Caco-2 (cell line): ENCODE results near the gene GRID1. TPM values are rescaled to one million over a fixed set of nuclear protein-coding genes. Genes with fewer than 3 reads are reported as not detected.

Experiments used
- BruUV-seq: library from RNA; stranded (reverse); fragments of 400-500 nt; replicated peaks from 2 replicates; lab custom pipeline; 2021; lab: Mats Ljungman, UMichigan
- CTCF ChIA-PET: fragments of 300-600 bp; sonication (Branson Sonifier 250); formaldehyde crosslinking; loops from one replicate; lab custom pipeline; 2022; ENCODE audit warnings: antibody characterized with exemption; lab: Charles Lee
- POLR2A ChIA-PET: fragments of 300-600 bp; sonication (Branson Sonifier 250); formaldehyde crosslinking; loops from one replicate; lab custom pipeline; 2022; ENCODE audit warnings: antibody characterized with exemption; lab: Charles Lee
- DNase-seq, 2 experiments: peaks; one replicate each; pipeline versions ENCODE4 v3.0.0 to v3.0.0-alpha.2; 2020 to 2022
- H3K27me3 ChIP-seq: replicated peaks from 2 replicates; pipeline ENCODE4 v1.6.0; 2011; ENCODE audit warnings: low read length; ENCODE audit not compliant: control insufficient read depth, insufficient read depth
- H3K36me3 ChIP-seq: 2 replicates; pipeline ENCODE4 v1.5.1; 2011; ENCODE audit warnings: low read length; ENCODE audit not compliant: control insufficient read depth, insufficient read depth
- H3K4me1 ChIP-seq: fragments of 250-450 bp; sonication (Bioruptor Pico); 2 replicates; pipeline ENCODE4 v1.5.1; 2020; ENCODE audit warnings: mild to moderate bottlenecking
- H3K4me3 ChIP-seq: 2 replicates; pipeline ENCODE4 v1.5.1; 2011; ENCODE audit warnings: low read depth, mild to moderate bottlenecking, control low read depth, low read length
- H3K9me3 ChIP-seq: fragments of 250-450 bp; sonication (Bioruptor Pico); 2 replicates; pipeline ENCODE4 v1.5.1; 2020; ENCODE audit warnings: mild to moderate bottlenecking, moderate library complexity
- H3K27ac Mint-ChIP-seq: one replicate; pipeline ENCODE4 v1.8.0; 2022; ENCODE audit warnings: mixed read lengths; ENCODE audit not compliant: unreplicated experiment
- H3K27me3 Mint-ChIP-seq: one replicate; pipeline ENCODE4 v1.8.0; 2022; ENCODE audit warnings: mixed read lengths; ENCODE audit not compliant: insufficient read depth, unreplicated experiment
- H3K36me3 Mint-ChIP-seq: one replicate; pipeline ENCODE4 v1.8.0; 2022; ENCODE audit warnings: mild to moderate bottlenecking, mixed read lengths; ENCODE audit not compliant: insufficient read depth, unreplicated experiment
- H3K4me1 Mint-ChIP-seq: one replicate; pipeline ENCODE4 v1.8.0; 2022; ENCODE audit warnings: low read depth, mixed read lengths; ENCODE audit not compliant: unreplicated experiment
- H3K4me3 Mint-ChIP-seq: one replicate; pipeline ENCODE4 v1.8.0; 2022; ENCODE audit warnings: mild to moderate bottlenecking, moderate library complexity, mixed read lengths; ENCODE audit not compliant: unreplicated experiment
- H3K9me3 Mint-ChIP-seq: one replicate; pipeline ENCODE4 v1.8.0; 2022; ENCODE audit warnings: mixed read lengths; ENCODE audit not compliant: unreplicated experiment
- CTCF ChIP-seq, 2 experiments: fragments of 200-600 bp in 1 of 2; IDR thresholded peaks; 1 replicate in 1 of 2; 2 replicates in 1 of 2; pipeline versions ENCODE4 v1.5.1 to v1.8.0; 2011 to 2022; ENCODE audit warnings: antibody characterized with exemption in 1 of 2, control low read depth in 1 of 2, inconsistent platforms in 1 of 2, low read depth in 1 of 2, low read length in 1 of 2, mild to moderate bottlenecking in 1 of 2, moderate library complexity in 1 of 2; ENCODE audit not compliant: insufficient read depth in 1 of 2, severe bottlenecking in 1 of 2, unreplicated experiment in 1 of 2
- intact Hi-C: fragments of 100-400 bp; cut with micrococcal nuclease; formaldehyde crosslinking; loops from one replicate; pipeline ENCODE4 v1.10.0; 2022; ENCODE audit not compliant: unreplicated experiment
- total RNA-seq: library from RNA; stranded (reverse); gene quantifications from 2 replicates; pipeline ENCODE4 v1.2.3, GENCODE V29; 2022

GRID1 gene
- total RNA-seq, 1 experiment from 2014 or later, result 8.0 TPM

GRCh38 chr10:85781404-85781803 lies 585.2 kb downstream of the GRID1 start:
- Histone ChIP-seq H3K4me1 (no peaks in the 10 kb centered on the region), H3K36me3 (no peaks in the 10 kb centered on the region), H3K27me3 (0 out of 2 replicates have a peak, but pooled peaks cover 1% of the 10 kb centered on the region), H3K9me3 (no peaks in the 10 kb centered on the region), H3K4me3 (no peak overlapping the region)
- DNase-seq, result no peak
- Mint-ChIP-seq H3K4me1 (no peaks in the 10 kb centered on the region), H3K27ac (no peak overlapping the region), H3K27me3 (peaks cover 7% of the 10 kb centered on the region), H3K36me3 (no peaks in the 10 kb centered on the region), H3K9me3 (no peaks in the 10 kb centered on the region), H3K4me3 (no peak overlapping the region)
- intact Hi-C loops, result no loop called here
- BruUV-seq, result no TSS peak
- no peak for TF ChIP-seq CTCF (IDR thresholded peaks at IDR 0.05; ENCODE audit: insufficient read depth in 1 of 2, low read depth in 1 of 2, low read length in 1 of 2, severe bottlenecking in 1 of 2, unreplicated experiment in 1 of 2)
- POLR2A ChIA-PET, result no interaction called here
- CTCF ChIA-PET, result no interaction called here

- no peaks in the 10 kb centered on the region for H3K4me1 ChIP-seq
- H3K9me3 ChIP-seq, result no peaks in the 10 kb centered on the region
- H3K4me1 Mint-ChIP-seq, result no peaks in the 10 kb centered on the region
- intact Hi-C loops, result no loop called here
- H3K4me3 ChIP-seq, result no peak overlapping the region
- H3K9me3 Mint-ChIP-seq, result no peaks in the 10 kb centered on the region
- H3K27me3 ChIP-seq, result 0 out of 2 replicates have a peak, but pooled peaks cover 1% of the 10 kb centered on the region
- ChIA-PET POLR2A (no interaction called here), CTCF (no interaction called here)
- H3K27ac Mint-ChIP-seq, result no peak overlapping the region
- TF ChIP-seq CTCF (IDR thresholded peaks at IDR 0.05; ENCODE audit: insufficient read depth in 1 of 2, low read depth in 1 of 2, low read length in 1 of 2, severe bottlenecking in 1 of 2, unreplicated experiment in 1 of 2), result no peak
- H3K4me3 Mint-ChIP-seq, result no peak overlapping the region
- no peaks in the 10 kb centered on the region for H3K36me3 Mint-ChIP-seq
- DNase-seq, result no peak
- BruUV-seq, result no TSS peak
- peaks cover 7% of the 10 kb centered on the region for H3K27me3 Mint-ChIP-seq
- H3K36me3 ChIP-seq, result no peaks in the 10 kb centered on the region
Observed at GRCh38 chr10:85778074-85778473, 588.5 kb downstream of the GRID1 start.

GRCh38 chr10:85767891-85768290 lies 598.7 kb downstream of the GRID1 start:
- H3K36me3 ChIP-seq, result no peaks in the 10 kb centered on the region
- H3K4me3 ChIP-seq, result no peak overlapping the region
- H3K36me3 Mint-ChIP-seq, result no peaks in the 10 kb centered on the region
- no TSS peak for BruUV-seq
- ChIA-PET CTCF (no interaction called here), POLR2A (no interaction called here)
- no peak for TF ChIP-seq CTCF (IDR thresholded peaks at IDR 0.05; ENCODE audit: insufficient read depth in 1 of 2, low read depth in 1 of 2, low read length in 1 of 2, severe bottlenecking in 1 of 2, unreplicated experiment in 1 of 2)
- intact Hi-C loops, result no loop called here
- no peak for DNase-seq
- H3K4me3 Mint-ChIP-seq, result no peak overlapping the region
- H3K9me3 Mint-ChIP-seq, result peaks cover 9% of the 10 kb centered on the region
- H3K27me3 Mint-ChIP-seq, result peaks cover 3% of the 10 kb centered on the region
- no peaks in the 10 kb centered on the region for H3K27me3 ChIP-seq
- H3K9me3 ChIP-seq, result no peaks in the 10 kb centered on the region
- H3K4me1 Mint-ChIP-seq, result no peaks in the 10 kb centered on the region
- H3K27ac Mint-ChIP-seq, result no peak overlapping the region
- no peaks in the 10 kb centered on the region for H3K4me1 ChIP-seq
